ENCODE results near the gene ECSIT. TPM values are rescaled to one million over a fixed set of nuclear protein-coding genes. Genes with fewer than 3 reads are reported as not detected.

ECSIT gene
- total RNA-seq, 1 experiment from 2014 or later, result 56.4 TPM

- TF ChIP-seq, protein P1, sequence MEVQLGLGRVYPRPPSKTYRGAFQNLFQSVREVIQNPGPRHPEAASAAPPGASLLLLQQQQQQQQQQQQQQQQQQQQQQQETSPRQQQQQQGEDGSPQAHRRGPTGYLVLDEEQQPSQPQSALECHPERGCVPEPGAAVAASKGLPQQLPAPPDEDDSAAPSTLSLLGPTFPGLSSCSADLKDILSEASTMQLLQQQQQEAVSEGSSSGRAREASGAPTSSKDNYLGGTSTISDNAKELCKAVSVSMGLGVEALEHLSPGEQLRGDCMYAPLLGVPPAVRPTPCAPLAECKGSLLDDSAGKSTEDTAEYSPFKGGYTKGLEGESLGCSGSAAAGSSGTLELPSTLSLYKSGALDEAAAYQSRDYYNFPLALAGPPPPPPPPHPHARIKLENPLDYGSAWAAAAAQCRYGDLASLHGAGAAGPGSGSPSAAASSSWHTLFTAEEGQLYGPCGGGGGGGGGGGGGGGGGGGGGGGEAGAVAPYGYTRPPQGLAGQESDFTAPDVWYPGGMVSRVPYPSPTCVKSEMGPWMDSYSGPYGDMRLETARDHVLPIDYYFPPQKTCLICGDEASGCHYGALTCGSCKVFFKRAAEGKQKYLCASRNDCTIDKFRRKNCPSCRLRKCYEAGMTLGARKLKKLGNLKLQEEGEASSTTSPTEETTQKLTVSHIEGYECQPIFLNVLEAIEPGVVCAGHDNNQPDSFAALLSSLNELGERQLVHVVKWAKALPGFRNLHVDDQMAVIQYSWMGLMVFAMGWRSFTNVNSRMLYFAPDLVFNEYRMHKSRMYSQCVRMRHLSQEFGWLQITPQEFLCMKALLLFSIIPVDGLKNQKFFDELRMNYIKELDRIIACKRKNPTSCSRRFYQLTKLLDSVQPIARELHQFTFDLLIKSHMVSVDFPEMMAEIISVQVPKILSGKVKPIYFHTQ (CRISPR knock-in tag; IDR thresholded peaks at IDR 0.05), result no peak
- peak; percentile 67; the same call in 1 of the 2 replicates for TF ChIP-seq MYBL2 (CRISPR knock-in tag; IDR thresholded peaks at IDR 0.05)
- TF ChIP-seq, protein P2, sequence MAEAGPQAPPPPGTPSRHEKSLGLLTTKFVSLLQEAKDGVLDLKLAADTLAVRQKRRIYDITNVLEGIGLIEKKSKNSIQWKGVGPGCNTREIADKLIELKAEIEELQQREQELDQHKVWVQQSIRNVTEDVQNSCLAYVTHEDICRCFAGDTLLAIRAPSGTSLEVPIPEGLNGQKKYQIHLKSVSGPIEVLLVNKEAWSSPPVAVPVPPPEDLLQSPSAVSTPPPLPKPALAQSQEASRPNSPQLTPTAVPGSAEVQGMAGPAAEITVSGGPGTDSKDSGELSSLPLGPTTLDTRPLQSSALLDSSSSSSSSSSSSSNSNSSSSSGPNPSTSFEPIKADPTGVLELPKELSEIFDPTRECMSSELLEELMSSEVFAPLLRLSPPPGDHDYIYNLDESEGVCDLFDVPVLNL (CRISPR knock-in tag; IDR thresholded peaks at IDR 0.05; ENCODE audit: borderline replicate concordance, low read depth), result no peak
- TF ChIP-seq TEAD1 (CRISPR knock-in tag; IDR thresholded peaks at IDR 0.05), result peak; percentile 32; the same call in 1 of the 2 replicates
- no peak for TF ChIP-seq MXD4 (CRISPR knock-in tag; IDR thresholded peaks at IDR 0.05; ENCODE audit: borderline replicate concordance)
- TF ChIP-seq ZNF138 (CRISPR knock-in tag; conservative IDR thresholded peaks at IDR 0.05), result no peak
- 0 out of 2 replicates have a peak, but pooled peaks have one; percentile 32 for TF ChIP-seq FOXP4 (CRISPR knock-in tag; IDR thresholded peaks at IDR 0.05)
- no peak for TF ChIP-seq ZNF671 (CRISPR knock-in tag; IDR thresholded peaks at IDR 0.05)
- peak; percentile 28; the same call in 1 of the 2 replicates for TF ChIP-seq USF2 (CRISPR knock-in tag; IDR thresholded peaks at IDR 0.05)
- TF ChIP-seq PREB (CRISPR knock-in tag; IDR thresholded peaks at IDR 0.05; ENCODE audit: borderline replicate concordance), result peak; percentile 54; the same call in 1 of the 2 replicates
- TF ChIP-seq TEAD4 (CRISPR knock-in tag; IDR thresholded peaks at IDR 0.05), result no peak
- peak; percentile 58; the same call in 1 of the 2 replicates for TF ChIP-seq GABPB1 (CRISPR knock-in tag; IDR thresholded peaks at IDR 0.05)
Measured at GRCh38 chr19:11528551-11529341, at the start of gene ECSIT (continued).

DNA sequence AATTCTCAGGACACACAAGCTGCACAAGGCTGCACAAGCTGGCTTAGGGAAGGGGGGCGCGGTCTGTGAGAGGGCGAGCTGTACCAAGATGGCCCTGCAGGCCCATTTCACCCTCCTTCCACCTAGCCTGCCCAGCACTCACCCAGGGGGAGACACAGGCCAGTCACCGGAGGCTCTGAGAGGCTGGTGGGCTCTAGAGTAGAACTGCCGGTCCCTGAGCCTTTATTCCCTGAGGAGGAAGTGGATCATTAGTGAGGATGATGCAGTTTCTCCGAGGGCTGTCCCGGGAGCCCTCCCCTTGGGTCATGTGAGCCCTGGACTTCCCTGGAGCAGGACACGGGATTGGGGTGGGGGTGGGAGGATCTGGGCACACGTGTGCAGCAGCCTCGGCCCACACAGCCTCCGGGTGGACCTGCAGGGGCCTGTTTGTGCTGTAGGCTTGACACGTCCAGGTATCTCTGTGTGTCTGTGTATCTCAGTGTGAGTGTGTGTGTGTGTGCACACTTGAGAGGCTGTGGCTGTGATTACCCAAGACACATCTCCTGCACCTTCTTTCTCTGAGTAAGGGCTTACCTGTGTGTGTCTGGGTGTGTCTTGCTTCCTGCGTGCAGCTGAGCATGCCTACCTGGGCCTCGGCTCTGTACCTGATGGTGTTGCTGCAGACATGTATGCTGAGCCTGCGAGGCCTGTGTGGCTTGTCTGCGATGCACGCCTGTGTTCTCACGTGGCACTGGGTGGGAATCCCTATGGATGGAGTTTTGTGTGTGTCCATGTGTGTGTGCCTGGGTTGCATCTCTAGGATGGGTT lies 48.7 kb upstream of the ECSIT start, which contains the start of gene ACP5:
Gene ACP5, minus strand, starts transcription at position 195 of the 807 bp plus-strand sequence. CDS start 328 bp downstream, outside the sequence.
- ChIA-PET CTCF (interaction anchor here (0.8 to 1.8 kb wide), 6 partner anchors 18 to 220 kb away, joined by 3 to 15 read pairs (median 3); partner anchors contain the start of genes ELOF1 and ZNF491), POLR2A (interaction anchor here (1.1 kb wide), 1 partner anchor 14 kb away, joined by 3 read pairs; no protein-coding TSS in a partner anchor)
- 0 out of 2 replicates have a peak, but pooled peaks have one; percentile 8 for ATAC-seq
- H3K4me3 Mint-ChIP-seq, result peak within 1 kb of the TSS; percentile 56
- no peak within 1 kb of the TSS; the same call in 1 of the 2 replicates for H3K27ac Mint-ChIP-seq
- H3K36me3 Mint-ChIP-seq, result no peaks in the 10 kb centered on the region
- DNase-seq (ENCODE audit: low spot score), result no peak
- H3K9me3 Mint-ChIP-seq, result no peaks in the 10 kb centered on the region
- H3K4me1 Mint-ChIP-seq, result peaks cover 8% of the 10 kb centered on the region
- H3K27me3 Mint-ChIP-seq (ENCODE audit: low read depth), result peaks cover 14% of the 10 kb centered on the region
- TF ChIP-seq FOXJ3 (CRISPR knock-in tag; IDR thresholded peaks at IDR 0.05; ENCODE audit: borderline replicate concordance), result no peak
- no peak for TF ChIP-seq ZNF671 (CRISPR knock-in tag; IDR thresholded peaks at IDR 0.05)
- no peak for TF ChIP-seq ZNF219 (CRISPR knock-in tag; IDR thresholded peaks at IDR 0.05; ENCODE audit: borderline replicate concordance)
- no peak for TF ChIP-seq NR3C1 (CRISPR knock-in tag; conservative IDR thresholded peaks at IDR 0.05; ENCODE audit: low read depth)
- TF ChIP-seq, protein P3, sequence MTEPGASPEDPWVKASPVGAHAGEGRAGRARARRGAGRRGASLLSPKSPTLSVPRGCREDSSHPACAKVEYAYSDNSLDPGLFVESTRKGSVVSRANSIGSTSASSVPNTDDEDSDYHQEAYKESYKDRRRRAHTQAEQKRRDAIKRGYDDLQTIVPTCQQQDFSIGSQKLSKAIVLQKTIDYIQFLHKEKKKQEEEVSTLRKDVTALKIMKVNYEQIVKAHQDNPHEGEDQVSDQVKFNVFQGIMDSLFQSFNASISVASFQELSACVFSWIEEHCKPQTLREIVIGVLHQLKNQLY (CRISPR knock-in tag; IDR thresholded peaks at IDR 0.05), result no peak
- TF ChIP-seq GRHL2 (CRISPR knock-in tag; IDR thresholded peaks at IDR 0.05; ENCODE audit: insufficient replicate concordance, severe bottlenecking), result no peak
- TF ChIP-seq, protein P4, sequence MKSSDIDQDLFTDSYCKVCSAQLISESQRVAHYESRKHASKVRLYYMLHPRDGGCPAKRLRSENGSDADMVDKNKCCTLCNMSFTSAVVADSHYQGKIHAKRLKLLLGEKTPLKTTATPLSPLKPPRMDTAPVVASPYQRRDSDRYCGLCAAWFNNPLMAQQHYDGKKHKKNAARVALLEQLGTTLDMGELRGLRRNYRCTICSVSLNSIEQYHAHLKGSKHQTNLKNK (CRISPR knock-in tag; IDR thresholded peaks at IDR 0.05), result no peak
- TF ChIP-seq NR1H2 (CRISPR knock-in tag; IDR thresholded peaks at IDR 0.05), result no peak
- no peak for TF ChIP-seq GTF2I (CRISPR knock-in tag; conservative IDR thresholded peaks at IDR 0.05)
- no peak for TF ChIP-seq NFE2L1 (CRISPR knock-in tag; IDR thresholded peaks at IDR 0.05)
- TF ChIP-seq, protein P5, sequence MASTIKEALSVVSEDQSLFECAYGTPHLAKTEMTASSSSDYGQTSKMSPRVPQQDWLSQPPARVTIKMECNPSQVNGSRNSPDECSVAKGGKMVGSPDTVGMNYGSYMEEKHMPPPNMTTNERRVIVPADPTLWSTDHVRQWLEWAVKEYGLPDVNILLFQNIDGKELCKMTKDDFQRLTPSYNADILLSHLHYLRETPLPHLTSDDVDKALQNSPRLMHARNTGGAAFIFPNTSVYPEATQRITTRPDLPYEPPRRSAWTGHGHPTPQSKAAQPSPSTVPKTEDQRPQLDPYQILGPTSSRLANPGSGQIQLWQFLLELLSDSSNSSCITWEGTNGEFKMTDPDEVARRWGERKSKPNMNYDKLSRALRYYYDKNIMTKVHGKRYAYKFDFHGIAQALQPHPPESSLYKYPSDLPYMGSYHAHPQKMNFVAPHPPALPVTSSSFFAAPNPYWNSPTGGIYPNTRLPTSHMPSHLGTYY (CRISPR knock-in tag; IDR thresholded peaks at IDR 0.05), result no peak
- no peak for TF ChIP-seq SMAD4 (CRISPR knock-in tag; IDR thresholded peaks at IDR 0.05)
